Keratinocyte (primary cell): ENCODE data around the gene NUTM2F.

Source experiments
- CTCF ChIP-seq, 3 experiments: IDR thresholded peaks in 1 of 3; conservative IDR thresholded peaks in 1 of 3; optimal IDR thresholded peaks in 1 of 3; 2 replicates in 2 of 3; 3 replicates in 1 of 3; pipeline versions ENCODE3 to v1.5.1; 2011; ENCODE audit warnings: low read length in 3 of 3, mild to moderate bottlenecking in 3 of 3, moderate library complexity in 2 of 3, control low read depth in 1 of 3, inconsistent platforms in 1 of 3; ENCODE audit not compliant: insufficient read depth in 2 of 3; ENCODE audit errors: extremely low read depth in 1 of 3
- EZH2 ChIP-seq: IDR thresholded peaks from one replicate; pipeline ENCODE4 v1.6.1; 2012; ENCODE audit warnings: inconsistent platforms, mild to moderate bottlenecking, low read length, moderate library complexity

- TF ChIP-seq EZH2, result no peak
- no peak for TF ChIP-seq CTCF (optimal IDR thresholded peaks at IDR 0.05 in 1 of 3, IDR thresholded peaks at IDR 0.05 in 1 of 3, conservative IDR thresholded peaks at IDR 0.05 in 1 of 3; ENCODE audit: extremely low read depth in 1 of 3, insufficient read depth in 2 of 3, low read length in 3 of 3)
Measured at GRCh38 chr9:94289691-94290090, 38.8 kb downstream of the NUTM2F start.
